NB4 (cell line): Measurements from ENCODE around the gene GRPEL1.

Source experiments
- POLR2A ChIP-seq: IDR thresholded peaks from 2 replicates; pipeline ENCODE4 v1.6.1; 2011; ENCODE audit warnings: mild to moderate bottlenecking; ENCODE audit not compliant: insufficient read length; ENCODE audit errors: extremely low read depth
- TF ChIP-seq, protein P1 (sequence below): IDR thresholded peaks from one replicate; pipeline ENCODE4 v1.5.1; 2012; ENCODE audit warnings: low read depth, low read length

DNA sequence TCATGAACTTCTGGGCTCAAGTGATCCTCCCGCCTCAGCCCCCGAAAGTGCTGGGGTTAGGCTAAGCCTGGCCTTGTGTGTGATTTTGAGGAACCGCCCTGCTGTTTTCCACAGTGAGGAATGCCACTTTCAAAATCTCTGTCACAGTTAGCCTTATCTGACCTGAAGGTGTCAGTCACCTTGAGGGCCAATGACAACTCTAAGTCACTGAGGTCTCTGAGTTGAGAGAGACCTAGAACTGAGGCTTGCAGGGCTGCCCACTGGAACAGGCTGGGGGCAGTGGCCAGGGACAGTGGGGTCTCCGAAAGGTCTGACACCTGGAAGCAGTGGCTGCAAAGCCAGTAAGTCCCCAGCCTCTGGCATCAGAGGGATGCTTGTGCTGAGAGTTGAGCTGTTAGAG is 18.6 kb downstream of the GRPEL1 start:
- TF ChIP-seq, protein P1, sequence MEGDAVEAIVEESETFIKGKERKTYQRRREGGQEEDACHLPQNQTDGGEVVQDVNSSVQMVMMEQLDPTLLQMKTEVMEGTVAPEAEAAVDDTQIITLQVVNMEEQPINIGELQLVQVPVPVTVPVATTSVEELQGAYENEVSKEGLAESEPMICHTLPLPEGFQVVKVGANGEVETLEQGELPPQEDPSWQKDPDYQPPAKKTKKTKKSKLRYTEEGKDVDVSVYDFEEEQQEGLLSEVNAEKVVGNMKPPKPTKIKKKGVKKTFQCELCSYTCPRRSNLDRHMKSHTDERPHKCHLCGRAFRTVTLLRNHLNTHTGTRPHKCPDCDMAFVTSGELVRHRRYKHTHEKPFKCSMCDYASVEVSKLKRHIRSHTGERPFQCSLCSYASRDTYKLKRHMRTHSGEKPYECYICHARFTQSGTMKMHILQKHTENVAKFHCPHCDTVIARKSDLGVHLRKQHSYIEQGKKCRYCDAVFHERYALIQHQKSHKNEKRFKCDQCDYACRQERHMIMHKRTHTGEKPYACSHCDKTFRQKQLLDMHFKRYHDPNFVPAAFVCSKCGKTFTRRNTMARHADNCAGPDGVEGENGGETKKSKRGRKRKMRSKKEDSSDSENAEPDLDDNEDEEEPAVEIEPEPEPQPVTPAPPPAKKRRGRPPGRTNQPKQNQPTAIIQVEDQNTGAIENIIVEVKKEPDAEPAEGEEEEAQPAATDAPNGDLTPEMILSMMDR = no peak
- TF ChIP-seq POLR2A = no peak
